ENCODE measurements around the gene U2SURP. TPM values are rescaled to one million over a fixed set of nuclear protein-coding genes. Genes with fewer than 3 reads are reported as not detected.

Gene U2SURP
- total and polyA plus RNA-seq, 10 of the 15 experiments (the other 5 are each of a cell fraction or from before 2014, with no cell fraction given) = 76.3 to 277 (median 150) TPM

- no peaks in the 10 kb centered on the region for H3K9me3 ChIP-seq (replicated peaks; ENCODE audit: control insufficient read depth, insufficient read depth, low read length)
- POLR2A ChIA-PET = no interaction called here
- intact Hi-C loops (cut with micrococcal nuclease; ENCODE audit: unreplicated experiment) = loop anchor here (10.0 kb wide), 1 partner anchor 591 kb away; no protein-coding TSS in a partner anchor
- RAD21 ChIA-PET (ENCODE audit: unreplicated experiment) = no interaction called here
- H3K4me2 ChIP-seq (ENCODE audit: control insufficient read depth, insufficient read depth) = no peak overlapping the region
- SMC1A ChIA-PET (ENCODE audit: uncharacterized antibody, unreplicated experiment) = no interaction called here
- no peaks in the 10 kb centered on the region for H4K20me1 ChIP-seq (ENCODE audit: control insufficient read depth, insufficient read depth)
- in situ Hi-C loops (cut with MboI) = no loop called here
- 96% methylated on average over 2 of the region's 2 CpGs for WGBS (ENCODE audit: insufficient coverage, insufficient replicate concordance, low lambda C conversion rate, missing lambda C conversion rate)
- CTCF ChIA-PET = interaction anchor here (0.9 to 2.0 kb wide), 2 partner anchors 12 to 17 kb away, joined by 3 to 5 read pairs; no protein-coding TSS in a partner anchor
- no peak for ATAC-seq
- no TSS peak for BruUV-seq (replicated peaks)
- H3K4me3 ChIP-seq = no peak overlapping the region
- TF ChIP-seq KLF5 (IDR thresholded peaks at IDR 0.05; ENCODE audit: partially characterized antibody) (no peak), ZNF217 (IDR thresholded peaks at IDR 0.05) (no peak), E2F4 (IDR thresholded peaks at IDR 0.05; ENCODE audit: low read depth, low read length) (no peak), FOXK2 (IDR thresholded peaks at IDR 0.05) (no peak), SIN3A (IDR thresholded peaks at IDR 0.05; ENCODE audit: low read depth, low read length) (no peak), GATAD2B (conservative IDR thresholded peaks at IDR 0.05; ENCODE audit: low read depth) (no peak), EZH2 (IDR thresholded peaks at IDR 0.05; ENCODE audit: borderline replicate concordance, control insufficient read depth, low read depth, low read length) (no peak), HDGF (IDR thresholded peaks at IDR 0.05) (no peak), SMARCA5 (IDR thresholded peaks at IDR 0.05) (no peak), SMC3 (IDR thresholded peaks at IDR 0.05; ENCODE audit: borderline replicate concordance, low read length) (no peak), SMAD1 (IDR thresholded peaks at IDR 0.05; ENCODE audit: low read depth, partially characterized antibody) (no peak), CEBPB (IDR thresholded peaks at IDR 0.05; ENCODE audit: borderline replicate concordance in 1 of 2, low read depth in 2 of 2, low read length in 2 of 2) (no peak), E4F1 (IDR thresholded peaks at IDR 0.05; ENCODE audit: borderline replicate concordance, partially characterized antibody) (no peak), KAT2A (conservative IDR thresholded peaks at IDR 0.05; ENCODE audit: control insufficient read depth, low read depth, low read length) (no peak), CBX3 (IDR thresholded peaks at IDR 0.05; ENCODE audit: borderline replicate concordance, low read depth) (no peak)
- H3K9ac ChIP-seq (ENCODE audit: control insufficient read depth, insufficient read depth, low read length) = no peak overlapping the region
- peaks cover 0 to 23% of the 10 kb centered on the region in 2 experiments; a peak in 3 of 4 replicates for H3K36me3 ChIP-seq (ENCODE audit: control insufficient read depth in 2 of 2, insufficient read depth in 2 of 2, low read length in 1 of 2)
- H3K4me1 ChIP-seq (ENCODE audit: control insufficient read depth, insufficient read depth, low read length) = no peaks in the 10 kb centered on the region
- FAIRE-seq = no peak
- no peaks in the 10 kb centered on the region for H3K27me3 ChIP-seq (replicated peaks in 1 of 2; ENCODE audit: control insufficient read depth in 2 of 2, insufficient read depth in 2 of 2, low read length in 1 of 2)
- H3K27ac ChIP-seq (ENCODE audit: control insufficient read depth, insufficient read depth) = no peak overlapping the region
- H2AFZ ChIP-seq (ENCODE audit: control insufficient read depth, low read depth, low read length) = no peak overlapping the region
- H3K79me2 ChIP-seq (ENCODE audit: control insufficient read depth, insufficient read depth, low read length) = no peaks in the 10 kb centered on the region
- no peak for DNase-seq (ENCODE audit: low read depth, low spot score)
These were observed 52.6 kb downstream of the U2SURP start for GRCh38 chr3:143054011-143054410.
